GM19372 (cell line): ENCODE results near the gene ARHGEF19.

Experiments
- ATAC-seq: cut with Tn5 transposase; IDR thresholded peaks from one replicate; pipeline ENCODE4 v1.9.1; 2021; ENCODE audit warnings: mild to moderate bottlenecking, low read depth, moderate library complexity; ENCODE audit not compliant: unreplicated experiment

Gene ARHGEF19

DNA sequence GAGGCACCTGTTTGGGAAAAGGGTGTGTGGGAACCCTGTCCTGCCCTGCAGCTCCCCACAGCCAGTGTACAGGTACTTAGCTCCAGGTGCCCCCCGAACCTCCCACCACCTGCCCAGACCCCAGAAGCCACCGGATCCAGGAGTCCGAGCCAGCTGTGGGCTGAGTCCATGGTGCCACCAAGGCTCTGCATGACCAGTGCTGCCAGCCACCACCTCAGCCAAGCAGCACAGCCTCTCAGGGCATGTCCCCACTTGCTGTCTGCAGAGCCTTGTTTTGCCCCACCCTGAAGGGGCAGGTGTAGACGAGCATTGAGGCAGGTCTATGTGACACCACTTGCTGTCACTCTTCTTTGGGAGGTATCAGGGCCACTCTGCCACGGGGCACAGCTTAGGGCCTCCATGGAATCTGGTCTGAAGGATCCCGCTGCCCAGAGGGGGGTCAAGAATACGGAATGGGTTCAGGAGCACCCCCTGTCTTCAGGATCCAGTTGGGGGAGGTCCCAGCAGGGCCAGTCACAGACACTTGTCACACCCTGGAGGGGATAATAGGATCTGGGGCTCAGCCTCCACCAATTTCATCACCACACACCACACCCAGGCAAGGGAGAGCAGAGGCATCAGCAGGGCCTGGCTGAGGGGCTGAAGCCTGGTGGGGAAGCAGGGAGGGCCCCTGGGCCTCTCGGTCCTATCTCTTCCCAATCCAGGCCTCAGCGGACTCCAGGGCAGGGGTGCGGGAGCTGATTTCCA, 27.7 kb downstream of the ARHGEF19 start:
- no peak for ATAC-seq

GRCh38 chr1:16183765-16184556, 28.5 kb downstream of the ARHGEF19 start:
- ATAC-seq: no peak

DNA sequence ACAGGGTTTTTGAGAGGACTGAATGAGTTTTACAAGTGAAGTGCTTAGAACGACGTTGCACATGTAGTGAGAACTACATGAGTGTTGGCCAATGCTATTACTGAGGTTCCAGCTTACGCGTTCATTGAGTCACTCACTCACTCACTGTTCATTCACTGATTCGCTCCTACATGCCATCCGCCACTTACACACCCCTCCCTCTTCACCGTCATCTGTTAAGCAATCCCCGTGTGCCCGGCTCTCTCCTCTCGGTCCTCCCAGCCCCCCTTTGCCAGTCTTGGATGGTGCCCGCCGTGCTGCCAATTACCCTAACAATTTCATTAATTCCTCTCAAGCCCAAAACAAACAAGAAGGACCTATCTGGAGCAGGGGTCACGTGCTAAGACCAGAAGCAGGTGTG, 29.3 kb downstream of the ARHGEF19 start:
- no peak for ATAC-seq

- ATAC-seq: no peak
These were observed 30.3 kb downstream of the ARHGEF19 start for GRCh38 chr1:16181887-16182719.

DNA sequence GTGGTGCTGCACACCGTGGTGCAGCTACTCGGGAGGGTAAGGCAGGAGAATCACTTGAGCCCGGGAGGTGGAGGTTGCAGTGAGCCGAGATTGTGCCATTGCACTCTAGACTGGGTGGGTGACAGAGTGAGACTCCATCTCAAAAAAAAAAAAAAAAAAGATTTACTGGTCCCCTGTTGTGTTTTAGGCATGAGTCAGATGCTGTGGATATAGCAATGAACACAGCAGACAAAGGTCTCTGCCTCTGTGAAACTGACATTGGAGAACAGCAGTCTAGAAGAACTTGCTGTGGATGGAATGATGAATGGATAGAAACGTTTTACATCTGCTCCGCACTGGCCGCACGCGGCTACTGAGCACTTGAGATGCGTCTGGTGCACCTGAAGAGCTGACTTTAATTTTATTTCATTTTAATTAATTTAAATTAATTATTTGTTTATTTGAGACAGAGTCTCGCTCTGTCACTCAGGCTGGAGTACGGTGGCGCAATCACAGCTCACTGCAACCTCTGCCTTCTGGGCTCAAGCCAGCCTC, 32.1 kb downstream of the ARHGEF19 start:
- no peak for ATAC-seq

- no peak for ATAC-seq
These were observed 33.6 kb downstream of the ARHGEF19 start for GRCh38 chr1:16178596-16179497.

- ATAC-seq: no peak
These were observed 35.1 kb downstream of the ARHGEF19 start for GRCh38 chr1:16177306-16177705.

- no peak for ATAC-seq
These were observed 35.8 kb downstream of the ARHGEF19 start for GRCh38 chr1:16176653-16177052.

DNA sequence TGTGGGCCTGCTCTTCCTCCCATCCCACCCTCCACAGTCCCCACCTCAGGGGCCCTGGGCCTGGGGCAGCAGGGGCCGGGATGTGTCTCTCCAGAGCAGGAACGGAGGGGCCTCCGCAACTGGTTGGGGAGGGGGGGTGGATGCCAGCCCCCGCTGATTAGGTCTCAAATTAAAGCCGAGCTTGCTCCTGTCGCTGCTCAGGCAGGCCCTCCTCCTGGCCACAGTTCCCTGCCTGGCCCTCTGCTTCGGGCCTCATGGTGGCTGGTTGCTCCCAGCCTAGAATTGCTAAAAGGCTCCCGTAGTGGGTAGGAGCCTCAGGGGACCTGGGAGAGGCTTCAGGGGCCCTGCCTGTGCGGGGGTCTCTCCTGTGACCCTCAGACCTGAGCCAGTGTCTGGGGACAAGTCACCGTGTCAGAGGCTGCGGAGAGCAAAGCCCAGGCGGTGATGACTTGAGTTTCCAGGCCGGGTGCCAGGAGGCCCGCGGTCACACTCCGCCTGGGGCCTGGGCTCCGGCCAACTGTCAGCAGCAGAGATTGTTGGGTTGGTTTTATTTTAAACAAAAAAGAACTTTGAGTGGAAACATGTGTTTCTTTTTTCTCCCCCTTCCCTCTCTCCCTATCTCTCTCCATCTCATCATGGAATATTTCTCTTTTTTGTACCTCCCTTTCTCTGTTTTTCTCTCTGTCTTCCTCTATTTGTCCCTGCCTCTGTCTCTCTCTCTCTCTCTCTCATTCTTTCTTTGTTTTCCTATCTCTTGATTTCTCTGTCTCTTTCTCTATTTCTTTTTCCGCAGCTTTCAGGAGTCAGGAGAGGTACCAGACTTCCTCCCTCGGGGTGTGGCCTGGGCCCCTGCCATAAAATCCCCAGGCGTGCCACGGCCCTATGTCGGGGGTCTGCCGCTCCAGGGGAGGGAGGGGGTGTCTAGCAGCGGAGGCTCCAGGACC, 36.6 kb downstream of the ARHGEF19 start:
- ATAC-seq: no peak

GRCh38 chr1:16174886-16175598, 37.4 kb downstream of the ARHGEF19 start:
- ATAC-seq: no peak

DNA sequence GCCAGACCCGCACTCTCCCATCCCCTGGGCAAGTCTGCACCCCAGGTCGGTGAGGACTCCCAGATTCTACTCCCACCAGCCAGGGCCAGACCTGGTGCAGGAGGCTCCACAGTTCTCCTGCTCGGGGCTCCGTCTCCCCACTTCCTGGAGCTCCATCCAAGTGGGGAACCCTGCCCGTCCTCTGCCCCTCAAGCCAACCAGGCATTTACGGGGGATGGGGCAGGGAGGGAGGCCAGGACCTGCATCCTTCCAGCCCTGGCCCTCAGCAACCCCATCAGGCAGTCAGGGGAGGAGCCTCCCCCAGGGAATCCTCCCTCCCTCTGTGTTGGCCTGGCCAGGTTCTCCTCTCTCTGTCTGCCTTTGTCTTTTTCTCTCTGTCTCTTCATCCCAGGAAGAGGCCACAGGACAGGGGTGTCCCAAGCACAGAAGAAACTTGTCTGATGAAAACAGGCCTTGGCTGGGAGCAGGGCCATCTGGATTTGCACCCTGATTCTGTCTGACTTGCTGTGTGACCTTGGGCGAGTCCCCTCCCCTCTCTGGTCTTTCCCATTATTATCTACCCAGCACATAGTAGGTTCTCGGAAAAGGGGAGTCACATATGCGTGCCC, 38.1 kb downstream of the ARHGEF19 start:
- ATAC-seq: no peak

- ATAC-seq: no peak
These were observed 38.8 kb downstream of the ARHGEF19 start for GRCh38 chr1:16173447-16174260.

DNA sequence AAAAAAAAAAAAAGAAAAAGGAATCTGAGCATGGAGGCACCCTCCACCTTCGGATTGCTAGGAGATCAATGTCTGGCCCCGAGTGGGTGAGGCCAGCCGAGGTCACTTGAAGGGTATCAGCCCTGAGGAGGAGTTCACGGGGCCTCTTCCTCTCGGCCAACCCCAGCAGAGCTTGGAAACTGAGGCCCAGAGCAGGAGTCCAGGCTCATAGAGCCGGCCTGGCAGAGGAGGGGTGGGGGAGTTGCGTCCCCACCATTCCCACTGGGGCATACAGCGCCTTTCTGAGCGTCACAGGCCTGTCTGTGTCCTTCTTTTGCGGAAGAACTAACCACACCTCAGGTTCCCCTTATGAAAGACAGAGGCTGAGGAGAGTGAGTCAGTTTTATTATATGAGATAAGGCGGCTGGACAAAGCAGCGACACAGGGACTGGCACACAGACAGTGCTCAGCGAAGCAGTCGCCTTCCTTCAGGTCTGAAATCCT, 39.4 kb downstream of the ARHGEF19 start:
- no peak for ATAC-seq

GRCh38 chr1:16172218-16172830, 40.1 kb downstream of the ARHGEF19 start:
- no peak for ATAC-seq

DNA sequence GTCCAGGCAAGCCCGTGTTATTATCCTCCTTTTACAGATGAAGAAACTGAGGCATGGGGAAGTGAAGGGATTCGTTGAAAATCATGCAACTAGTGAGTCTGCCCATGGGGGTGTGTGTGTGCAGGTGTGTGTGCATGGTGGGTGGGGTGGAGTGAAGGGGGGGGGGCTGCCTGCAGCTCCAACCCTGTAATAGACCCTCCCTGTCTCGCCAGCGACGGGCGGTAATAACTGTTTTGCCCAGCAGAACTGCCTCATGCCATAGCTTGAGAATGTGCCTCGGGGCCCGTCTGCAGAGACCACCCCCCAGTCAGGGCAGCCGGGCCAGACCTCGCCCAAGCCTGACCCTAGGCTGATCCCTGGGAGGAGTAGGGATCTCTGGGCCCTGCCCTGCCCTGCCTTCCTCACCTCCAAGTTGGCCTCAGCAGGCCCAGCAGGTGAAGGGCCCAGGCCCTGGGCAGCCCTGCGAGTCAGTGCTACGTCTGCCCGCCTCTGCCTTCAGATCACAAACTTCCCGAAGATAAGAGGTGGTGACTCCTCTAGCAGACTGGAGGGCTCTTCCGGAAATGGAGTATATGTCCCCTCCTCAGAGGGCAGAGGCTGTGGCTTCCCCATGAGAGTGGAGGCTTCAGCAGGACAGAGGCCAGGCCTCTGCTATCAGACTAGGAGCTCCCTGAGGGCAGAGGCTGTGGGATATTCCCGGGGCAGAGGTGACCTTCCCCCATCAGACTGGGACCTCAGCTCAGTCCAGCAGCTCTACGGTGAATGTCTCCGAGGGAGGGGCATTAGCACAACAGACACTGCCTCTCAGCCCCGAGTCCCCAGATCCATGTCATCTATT, 40.9 kb downstream of the ARHGEF19 start:
- no peak for ATAC-seq
